HepG2 (cell line): Measurements from ENCODE around the gene CYP27A1. TPM values are rescaled to one million over a fixed set of nuclear protein-coding genes. Genes with fewer than 3 reads are reported as not detected.

Source experiments
- HNRNPUL1 ChIP-seq: fragments of 200-400 bp; formaldehyde crosslinking; IDR thresholded peaks from 2 replicates; pipeline ENCODE4 v1.6.1; 2017; ENCODE audit warnings: low read depth, mild to moderate bottlenecking, low read length, moderate library complexity
- HOXA9 ChIP-seq: sonication (generic); formaldehyde crosslinking; IDR thresholded peaks from 2 replicates; pipeline ENCODE4 v1.8.1; 2022; ENCODE audit warnings: missing genetic modification reagents, mild to moderate bottlenecking, moderate library complexity, borderline replicate concordance
- MAZ ChIP-seq, 2 experiments: sonication (generic) in 1 of 2; formaldehyde crosslinking in 1 of 2; IDR thresholded peaks; 2 replicates each; pipeline versions ENCODE4 v1.5.0 to v1.6.1; 2012 to 2020; ENCODE audit warnings: low read depth in 2 of 2, mild to moderate bottlenecking in 2 of 2, borderline replicate concordance in 1 of 2, improper control_type of control experiment in 1 of 2, low read length in 1 of 2, missing genetic modification reagents in 1 of 2, moderate library complexity in 1 of 2
- NR2C2 ChIP-seq: sonication (generic); formaldehyde crosslinking; IDR thresholded peaks from 2 replicates; pipeline ENCODE4 v1.4.0; 2020; ENCODE audit warnings: missing genetic modification reagents, mild to moderate bottlenecking, moderate library complexity, borderline replicate concordance
- NR3C1 ChIP-seq: sonication (generic); formaldehyde crosslinking; IDR thresholded peaks from 2 replicates; pipeline ENCODE4 v1.4.0; 2020; ENCODE audit warnings: missing genetic modification reagents
- RFXAP ChIP-seq: sonication (generic); formaldehyde crosslinking; IDR thresholded peaks from 2 replicates; pipeline ENCODE4 v1.4.0; 2020; ENCODE audit warnings: missing genetic modification reagents, borderline replicate concordance
- SRF ChIP-seq: IDR thresholded peaks from 2 replicates; pipeline ENCODE4 v1.6.1; 2011; ENCODE audit warnings: mild to moderate bottlenecking, low read depth, low read length, moderate library complexity
- STAT5B ChIP-seq: sonication (generic); formaldehyde crosslinking; IDR thresholded peaks from 2 replicates; pipeline ENCODE4 v1.4.0; 2020; ENCODE audit warnings: missing genetic modification reagents
- TBL1XR1 ChIP-seq: fragments of 150-350 bp; IDR thresholded peaks from 2 replicates; pipeline ENCODE4 v1.6.1; 2014; ENCODE audit warnings: borderline replicate concordance, low read length; ENCODE audit not compliant: partially characterized antibody
- ZFP62 ChIP-seq: sonication (generic); formaldehyde crosslinking; IDR thresholded peaks from 2 replicates; pipeline ENCODE4 v1.4.0; 2020; ENCODE audit warnings: missing genetic modification reagents
- ZFX ChIP-seq: sonication (generic); formaldehyde crosslinking; IDR thresholded peaks from 2 replicates; pipeline ENCODE4 v1.4.0; 2020; ENCODE audit warnings: mild to moderate bottlenecking, low read depth, missing genetic modification reagents, moderate library complexity
- ZMYM2 ChIP-seq: sonication (generic); formaldehyde crosslinking; IDR thresholded peaks from 2 replicates; pipeline ENCODE4 v1.8.0; 2022; ENCODE audit warnings: mild to moderate bottlenecking, missing genetic modification reagents
- ZNF207 ChIP-seq: fragments of 450-650 bp; IDR thresholded peaks from 2 replicates; pipeline ENCODE4 v1.6.1; 2016; ENCODE audit warnings: antibody characterized with exemption, borderline replicate concordance
- ZNF292 ChIP-seq: sonication (generic); formaldehyde crosslinking; IDR thresholded peaks from 2 replicates; pipeline ENCODE4 v1.8.1; 2022; ENCODE audit warnings: mild to moderate bottlenecking, low read depth, missing genetic modification reagents, borderline replicate concordance
- ZNF33A ChIP-seq: sonication (generic); formaldehyde crosslinking; IDR thresholded peaks from 2 replicates; pipeline ENCODE4 v1.5.1; 2020; ENCODE audit warnings: missing genetic modification reagents, mild to moderate bottlenecking, moderate library complexity, borderline replicate concordance
- ZNF496 ChIP-seq: sonication (generic); formaldehyde crosslinking; IDR thresholded peaks from 2 replicates; pipeline ENCODE4 v1.8.1; 2023; ENCODE audit warnings: mild to moderate bottlenecking, moderate library complexity, missing genetic modification reagents; ENCODE audit not compliant: insufficient replicate concordance
- ZNF563 ChIP-seq: sonication (generic); formaldehyde crosslinking; IDR thresholded peaks from 2 replicates; pipeline ENCODE4 v1.8.0; 2022; ENCODE audit warnings: mild to moderate bottlenecking, moderate library complexity, missing genetic modification reagents
- ZNF614 ChIP-seq: IDR thresholded peaks from 2 replicates; pipeline ENCODE4 v1.6.1; 2018; ENCODE audit warnings: missing biosample characterization, missing genetic modification reagents, inconsistent platforms, borderline replicate concordance
- ZNF644 ChIP-seq: IDR thresholded peaks from 2 replicates; pipeline ENCODE4 v1.6.1; 2016; ENCODE audit warnings: low read depth
- ZNF652 ChIP-seq: IDR thresholded peaks from 2 replicates; pipeline ENCODE4 v1.6.1; 2016; ENCODE audit warnings: low read depth, borderline replicate concordance
- ZNF792 ChIP-seq: IDR thresholded peaks from 2 replicates; pipeline ENCODE4 v1.6.1; 2016
- polyA plus RNA-seq, 8 experiments: library from polyadenylated mRNA; depleted of rRNA in 3 of 8; stranded (reverse) in 7 of 8; unstranded in 1 of 8; fragments of >200 nt; fragmentation: Illumina TruSeq in 4 of 8; extraction: Trizol in 4 of 8; gene quantifications; 2 replicates each; pipeline versions ENCODE4 v1.2.1 to v1.2.3, GENCODE V29; 2011 to 2016; ENCODE audit warnings: low read depth in 4 of 8, missing spikeins in 1 of 8, mixed read lengths in 1 of 8; ENCODE audit not compliant: insufficient read depth in 1 of 8
- total RNA-seq, 5 experiments: library from RNA; depleted of rRNA; stranded (reverse); fragments of >200 nt; fragmentation: Illumina TruSeq; extraction: Trizol; gene quantifications; 2 replicates each; pipeline ENCODE4 v1.2.3, GENCODE V29; 2016; ENCODE audit warnings: low read depth in 1 of 5
- TF ChIP-seq, protein P1 (sequence below): sonication (generic); formaldehyde crosslinking; IDR thresholded peaks from 2 replicates; pipeline ENCODE4 v1.4.0; 2020; ENCODE audit warnings: missing genetic modification reagents
- TF ChIP-seq, protein P2 (sequence below): sonication (generic); formaldehyde crosslinking; IDR thresholded peaks from 2 replicates; pipeline ENCODE4 v1.5.0; 2020; ENCODE audit warnings: missing genetic modification reagents, mild to moderate bottlenecking, borderline replicate concordance
- TF ChIP-seq, protein P3 (sequence below): sonication (generic); formaldehyde crosslinking; IDR thresholded peaks from 2 replicates; pipeline ENCODE4 v1.4.0; 2020; ENCODE audit warnings: missing genetic modification reagents, low read depth, mild to moderate bottlenecking, borderline replicate concordance

The CYP27A1 gene
- total and polyA plus RNA-seq, 2 of the 13 experiments (the other 11 are each of a cell fraction or from before 2014, with no cell fraction given) = 157 to 266 TPM

DNA sequence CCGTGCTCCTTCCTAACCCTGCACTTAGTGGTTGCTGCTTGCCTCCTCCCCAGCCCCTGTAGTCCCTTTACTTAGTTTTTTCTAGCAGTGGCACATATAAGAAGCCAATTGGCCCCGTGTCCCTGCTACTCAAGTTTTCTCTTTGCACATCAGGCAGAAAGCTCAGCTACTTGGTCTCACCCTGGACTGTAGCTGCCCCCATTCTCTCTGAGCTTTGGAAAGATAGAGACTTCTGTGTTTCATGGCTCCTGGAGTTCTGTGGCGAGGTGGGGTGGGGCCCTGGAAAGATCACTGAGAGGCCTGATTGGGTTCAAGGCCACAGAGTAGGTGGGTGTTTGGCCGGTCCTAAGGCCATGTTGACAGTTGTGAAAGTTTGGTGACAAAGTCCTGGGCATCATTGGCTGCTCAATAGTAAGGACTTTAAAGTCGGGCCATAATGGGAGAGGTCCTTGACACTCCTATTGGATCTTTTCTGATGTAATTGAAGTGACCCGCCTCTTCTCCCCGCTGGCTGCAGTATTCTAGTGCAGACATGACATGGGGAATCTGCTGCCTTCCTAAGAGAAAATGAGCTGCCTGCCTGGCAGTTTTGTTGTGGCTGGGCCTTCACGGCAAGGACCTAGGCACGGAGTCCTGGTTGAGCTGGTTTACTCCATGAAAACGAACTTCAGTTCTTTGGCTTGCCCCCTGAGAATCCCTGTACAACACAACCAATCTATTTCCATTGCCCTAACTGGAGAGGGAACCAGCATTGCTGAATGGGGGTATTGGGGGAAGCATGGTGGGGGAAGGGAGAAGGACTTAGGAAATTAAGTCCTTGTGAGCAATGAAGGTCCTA lies 26.2 kb upstream of the CYP27A1 start (continued):
- TF ChIP-seq, protein P1, sequence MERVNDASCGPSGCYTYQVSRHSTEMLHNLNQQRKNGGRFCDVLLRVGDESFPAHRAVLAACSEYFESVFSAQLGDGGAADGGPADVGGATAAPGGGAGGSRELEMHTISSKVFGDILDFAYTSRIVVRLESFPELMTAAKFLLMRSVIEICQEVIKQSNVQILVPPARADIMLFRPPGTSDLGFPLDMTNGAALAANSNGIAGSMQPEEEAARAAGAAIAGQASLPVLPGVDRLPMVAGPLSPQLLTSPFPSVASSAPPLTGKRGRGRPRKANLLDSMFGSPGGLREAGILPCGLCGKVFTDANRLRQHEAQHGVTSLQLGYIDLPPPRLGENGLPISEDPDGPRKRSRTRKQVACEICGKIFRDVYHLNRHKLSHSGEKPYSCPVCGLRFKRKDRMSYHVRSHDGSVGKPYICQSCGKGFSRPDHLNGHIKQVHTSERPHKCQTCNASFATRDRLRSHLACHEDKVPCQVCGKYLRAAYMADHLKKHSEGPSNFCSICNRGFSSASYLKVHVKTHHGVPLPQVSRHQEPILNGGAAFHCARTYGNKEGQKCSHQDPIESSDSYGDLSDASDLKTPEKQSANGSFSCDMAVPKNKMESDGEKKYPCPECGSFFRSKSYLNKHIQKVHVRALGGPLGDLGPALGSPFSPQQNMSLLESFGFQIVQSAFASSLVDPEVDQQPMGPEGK (CRISPR knock-in tag) = peak; percentile 90
- TF ChIP-seq ZNF652 (CRISPR knock-in tag) (no peak; the same call in 1 of the 2 replicates), SRF (peak; percentile 91), ZNF496 (no peak), ZFX (CRISPR knock-in tag) (peak; percentile 80), TBL1XR1 (peak; percentile 90), RFXAP (CRISPR knock-in tag) (peak; percentile 96), HOXA9 (no peak), ZMYM2 (CRISPR knock-in tag) (peak; percentile 98), ZNF33A (CRISPR knock-in tag) (no peak), NR3C1 (no peak), ZNF563 (CRISPR knock-in tag) (no peak), ZNF792 (peak; percentile 79; the same call in 1 of the 2 replicates), ZFP62 (CRISPR knock-in tag) (no peak), ZNF644 (CRISPR knock-in tag) (peak; percentile 98), MAZ (IDR thresholded peaks at IDR 0.05; ENCODE audit: borderline replicate concordance, low read depth, low read length) (no peak), MAZ (CRISPR knock-in tag; IDR thresholded peaks at IDR 0.05; ENCODE audit: low read depth) (peak; percentile 83), NR2C2 (CRISPR knock-in tag) (peak; percentile 97), STAT5B (CRISPR knock-in tag) (no peak), ZNF207 (no peak), ZNF614 (CRISPR knock-in tag) (peak; percentile 98), ZNF292 (CRISPR knock-in tag) (peak; percentile 92; the same call in 1 of the 2 replicates), HNRNPUL1 (no peak)
- TF ChIP-seq, protein P2, sequence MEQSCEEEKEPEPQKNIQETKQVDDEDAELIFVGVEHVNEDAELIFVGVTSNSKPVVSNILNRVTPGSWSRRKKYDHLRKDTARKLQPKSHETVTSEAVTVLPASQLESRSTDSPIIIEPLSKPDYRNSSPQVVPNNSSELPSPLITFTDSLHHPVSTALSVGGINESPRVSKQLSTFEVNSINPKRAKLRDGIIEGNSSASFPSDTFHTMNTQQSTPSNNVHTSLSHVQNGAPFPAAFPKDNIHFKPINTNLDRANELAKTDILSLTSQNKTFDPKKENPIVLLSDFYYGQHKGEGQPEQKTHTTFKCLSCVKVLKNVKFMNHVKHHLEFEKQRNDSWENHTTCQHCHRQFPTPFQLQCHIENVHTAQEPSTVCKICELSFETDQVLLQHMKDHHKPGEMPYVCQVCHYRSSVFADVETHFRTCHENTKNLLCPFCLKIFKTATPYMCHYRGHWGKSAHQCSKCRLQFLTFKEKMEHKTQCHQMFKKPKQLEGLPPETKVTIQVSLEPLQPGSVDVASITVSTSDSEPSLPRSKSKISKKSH (CRISPR knock-in tag) = no peak; the same call in 1 of the 2 replicates
- TF ChIP-seq, protein P3, sequence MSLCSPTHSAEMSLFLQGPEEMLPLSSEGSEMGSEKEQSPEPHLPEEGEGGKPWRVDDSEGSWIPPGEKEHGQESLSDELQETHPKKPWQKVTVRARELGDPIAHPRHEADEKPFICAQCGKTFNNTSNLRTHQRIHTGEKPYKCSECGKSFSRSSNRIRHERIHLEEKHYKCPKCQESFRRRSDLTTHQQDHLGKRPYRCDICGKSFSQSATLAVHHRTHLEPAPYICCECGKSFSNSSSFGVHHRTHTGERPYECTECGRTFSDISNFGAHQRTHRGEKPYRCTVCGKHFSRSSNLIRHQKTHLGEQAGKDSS = peak; percentile 85
